NCI-H2227 treated with DMSO at 0.1 percent for 48 hours (cell line): Measurements from ENCODE around the gene COL4A1.

ENCODE experiments used
- DNase-seq: peaks from one replicate; lab custom pipeline; 2025; lab: John Stamatoyannopoulos, UW

Gene COL4A1

DNA sequence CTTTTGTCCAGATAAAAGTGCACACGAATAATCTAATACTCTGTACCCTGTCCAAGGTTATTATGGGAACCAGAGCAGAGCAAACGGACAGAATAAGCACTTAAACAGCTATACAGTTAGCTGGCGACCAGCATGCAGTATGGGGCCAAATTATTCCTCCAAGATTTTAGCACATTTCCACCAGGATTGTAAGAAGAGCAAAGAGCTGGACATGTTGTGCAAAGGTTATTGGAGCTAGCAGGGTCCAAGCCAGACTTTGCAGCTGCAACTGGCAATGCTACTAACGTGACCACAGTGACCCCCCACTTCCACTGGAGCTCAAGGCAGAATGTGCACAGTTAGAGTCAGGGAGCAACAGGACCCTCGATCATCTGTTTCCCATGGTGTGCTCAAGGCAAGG, 89.9 kb downstream of the COL4A1 start:
- no peak for DNase-seq

DNA sequence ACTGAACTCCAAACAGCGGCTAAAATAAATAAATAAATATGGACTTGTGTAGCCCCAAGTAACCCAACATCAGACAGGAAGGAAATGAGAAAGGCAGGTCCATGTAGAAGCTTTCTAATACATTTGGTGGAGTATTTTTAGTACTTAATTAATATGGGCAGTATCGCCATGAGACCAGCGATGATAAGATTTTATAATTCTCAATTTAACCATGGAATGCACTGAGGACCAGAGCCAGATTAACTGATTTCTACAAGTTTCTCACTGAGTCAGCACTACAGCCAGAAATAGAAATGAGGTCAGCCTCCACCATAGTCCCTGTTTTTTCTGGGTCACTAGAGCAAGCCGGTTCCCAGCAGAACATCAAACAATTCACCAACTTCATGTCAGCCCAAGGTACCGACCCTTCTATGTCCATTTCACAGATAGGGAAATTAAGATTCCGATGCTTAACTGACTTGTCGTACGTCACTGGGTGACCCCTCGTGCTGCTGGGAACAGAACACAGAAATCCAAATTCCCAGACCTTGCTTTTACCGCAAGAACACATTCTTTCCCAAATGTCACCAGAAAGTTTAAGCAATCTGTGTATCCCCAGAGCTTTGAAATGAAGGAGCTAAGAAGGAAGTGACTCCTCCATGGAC, 90.4 kb downstream of the COL4A1 start:
- DNase-seq, result no peak

DNA sequence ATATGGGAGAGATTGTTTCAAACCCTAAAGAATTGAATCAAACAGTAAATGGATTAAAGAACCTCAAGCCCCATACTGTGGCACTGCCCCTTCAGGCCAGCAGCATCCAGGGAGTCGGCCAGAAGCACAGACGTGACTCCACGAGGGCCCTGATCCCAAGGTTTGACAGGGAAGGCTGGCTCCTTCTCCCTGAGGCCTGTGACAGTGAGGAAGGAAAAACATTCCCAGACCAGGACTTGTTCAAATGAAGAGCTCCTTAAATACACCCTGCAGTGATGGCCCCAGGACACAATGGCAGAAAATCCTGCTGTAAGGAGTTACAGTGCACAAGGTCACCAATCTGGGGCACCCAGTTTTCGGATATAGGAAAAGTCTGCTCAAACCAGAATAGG, 91.0 kb downstream of the COL4A1 start:
- DNase-seq, result no peak

DNA sequence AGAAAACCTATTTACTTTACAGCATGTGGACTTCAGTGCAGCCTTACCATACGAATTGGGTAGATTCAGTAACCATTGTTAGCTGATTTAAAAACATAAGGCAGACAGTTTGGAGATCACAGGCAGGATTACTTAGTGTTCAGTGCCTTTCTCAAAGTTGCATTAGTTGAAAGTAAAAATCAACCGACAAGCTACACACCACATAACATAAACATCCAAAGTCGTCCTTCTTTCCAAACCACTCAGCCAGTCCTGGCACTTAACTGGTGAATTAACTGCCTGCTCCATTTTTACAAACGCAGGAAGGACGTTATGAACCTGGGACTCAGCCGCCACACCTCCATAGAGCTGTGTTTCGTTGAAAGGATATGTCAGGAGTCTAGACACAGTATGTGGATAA, 91.4 kb downstream of the COL4A1 start:
- no peak for DNase-seq

DNA sequence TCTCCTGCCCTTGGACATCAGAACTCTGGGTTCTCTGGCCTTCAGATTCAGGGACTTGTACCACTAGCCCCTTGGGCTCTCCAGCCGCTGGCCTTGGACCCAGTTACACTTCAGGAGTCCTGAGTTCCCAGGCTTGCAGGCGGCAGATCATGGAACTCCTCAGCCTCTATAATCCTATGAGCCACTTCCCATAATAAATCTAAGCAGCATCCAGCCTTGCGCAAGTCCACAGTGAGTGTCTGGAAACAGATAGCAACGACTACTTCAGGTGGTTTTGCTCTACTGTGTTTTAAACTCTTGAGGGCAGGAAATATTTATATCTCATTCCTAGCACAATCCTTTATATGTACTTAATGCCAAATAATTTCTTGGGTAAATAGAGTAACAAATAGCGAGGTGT, 92.3 kb downstream of the COL4A1 start:
- DNase-seq, result no peak

DNA sequence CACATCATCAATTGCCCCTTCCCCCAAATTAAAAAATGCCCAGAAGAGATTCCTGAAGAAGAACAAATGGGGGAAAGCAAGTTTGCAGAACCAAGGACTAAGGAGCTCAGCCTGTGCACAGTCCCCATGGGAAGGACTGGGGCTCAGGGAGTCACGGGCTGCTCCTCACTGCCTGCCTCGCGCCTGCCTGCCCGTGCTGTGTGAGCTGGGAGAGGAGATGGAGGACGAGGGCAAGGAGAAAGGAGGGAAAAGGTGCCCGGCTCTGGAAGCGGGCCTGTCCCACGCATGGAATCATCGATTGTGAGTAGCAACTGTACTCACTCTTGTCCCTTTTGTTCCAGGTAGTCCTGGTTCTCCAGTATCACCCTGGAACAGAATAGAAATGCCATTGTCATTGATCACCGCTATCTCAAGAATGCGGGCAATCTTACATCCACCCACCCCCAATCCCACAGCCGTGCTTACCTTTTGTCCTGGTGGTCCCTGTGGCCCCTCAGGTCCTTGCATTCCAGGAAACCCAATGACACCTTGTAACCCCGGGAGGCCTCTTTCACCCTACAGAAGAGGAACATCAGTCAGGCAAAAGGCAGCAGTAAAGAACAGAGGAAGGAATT, 93.4 kb downstream of the COL4A1 start:
- DNase-seq, result no peak

DNA sequence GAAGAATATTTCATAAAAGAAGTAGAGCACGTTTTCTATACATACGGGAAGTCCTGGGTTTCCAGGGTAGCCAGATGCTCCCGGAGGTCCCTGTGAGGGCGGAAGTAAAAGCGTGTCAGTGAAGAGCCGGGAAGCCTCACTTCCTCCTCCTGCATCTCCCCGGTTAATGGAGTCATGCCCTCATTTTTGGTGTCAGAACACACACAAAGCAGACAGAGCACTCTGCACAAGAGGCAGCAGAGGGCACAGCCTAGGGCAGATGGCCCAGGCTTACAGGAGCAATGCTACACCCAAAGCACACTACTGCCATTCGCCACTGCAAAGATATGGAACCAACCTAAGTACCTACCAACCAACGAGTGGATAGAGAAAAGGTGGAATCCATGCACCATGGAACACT, 94.4 kb downstream of the COL4A1 start:
- no peak for DNase-seq

DNA sequence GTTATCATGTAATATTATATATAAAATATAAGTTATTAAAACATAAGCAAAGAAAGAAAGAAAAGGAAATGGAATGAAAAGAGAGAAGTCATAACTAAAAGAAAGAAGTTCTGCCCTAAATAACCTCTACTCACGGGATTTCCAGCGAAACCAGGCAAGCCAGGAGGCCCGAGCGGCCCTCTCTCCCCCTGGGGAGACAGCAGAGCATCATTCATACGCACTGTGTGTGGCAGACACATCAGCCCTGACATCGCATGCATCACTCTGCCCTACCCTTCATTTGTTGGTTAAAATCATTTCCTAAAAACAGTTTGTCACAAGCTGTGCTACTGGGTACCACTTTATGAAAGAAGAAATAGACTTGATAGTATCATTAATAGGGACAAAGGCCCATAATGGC, 95.2 kb downstream of the COL4A1 start:
- no peak for DNase-seq

DNA sequence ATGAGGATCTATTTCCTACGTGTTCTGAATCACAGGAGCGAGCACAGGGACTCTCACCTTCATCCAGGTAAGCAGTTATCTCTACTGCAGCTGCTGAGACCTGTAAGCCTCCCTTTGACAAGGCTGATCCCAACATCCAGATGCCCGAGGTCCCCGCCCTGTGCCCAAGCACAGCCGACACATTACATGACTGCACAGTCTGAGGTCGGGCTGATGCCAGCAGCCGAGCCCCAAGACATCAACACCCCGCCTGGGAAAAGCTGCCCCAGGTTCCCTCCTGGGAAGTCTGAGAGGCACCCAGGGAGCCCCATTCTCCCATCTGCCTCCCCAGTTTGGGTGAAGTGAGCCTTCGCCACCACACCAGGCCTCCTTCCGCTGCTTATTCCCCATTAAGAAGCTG, 95.9 kb downstream of the COL4A1 start:
- no peak for DNase-seq

DNA sequence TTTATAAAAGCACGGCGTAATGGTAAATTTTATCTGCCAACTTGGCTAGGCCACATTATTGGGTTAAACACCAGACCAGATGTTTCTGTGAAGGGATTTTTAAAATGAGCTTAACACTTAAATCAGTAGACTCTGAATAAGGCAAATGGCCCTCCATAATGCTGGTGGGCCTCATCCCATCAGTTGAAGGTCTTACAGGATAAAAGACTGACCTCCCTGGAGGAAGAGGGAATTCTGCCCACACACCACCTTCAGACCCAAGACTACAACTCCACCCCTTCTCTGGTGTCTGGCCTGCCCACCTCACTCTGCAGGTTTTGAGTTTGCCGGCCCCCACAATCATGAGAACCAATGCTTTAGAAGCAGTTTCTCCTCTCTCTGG, 96.4 kb downstream of the COL4A1 start:
- no peak for DNase-seq

DNA sequence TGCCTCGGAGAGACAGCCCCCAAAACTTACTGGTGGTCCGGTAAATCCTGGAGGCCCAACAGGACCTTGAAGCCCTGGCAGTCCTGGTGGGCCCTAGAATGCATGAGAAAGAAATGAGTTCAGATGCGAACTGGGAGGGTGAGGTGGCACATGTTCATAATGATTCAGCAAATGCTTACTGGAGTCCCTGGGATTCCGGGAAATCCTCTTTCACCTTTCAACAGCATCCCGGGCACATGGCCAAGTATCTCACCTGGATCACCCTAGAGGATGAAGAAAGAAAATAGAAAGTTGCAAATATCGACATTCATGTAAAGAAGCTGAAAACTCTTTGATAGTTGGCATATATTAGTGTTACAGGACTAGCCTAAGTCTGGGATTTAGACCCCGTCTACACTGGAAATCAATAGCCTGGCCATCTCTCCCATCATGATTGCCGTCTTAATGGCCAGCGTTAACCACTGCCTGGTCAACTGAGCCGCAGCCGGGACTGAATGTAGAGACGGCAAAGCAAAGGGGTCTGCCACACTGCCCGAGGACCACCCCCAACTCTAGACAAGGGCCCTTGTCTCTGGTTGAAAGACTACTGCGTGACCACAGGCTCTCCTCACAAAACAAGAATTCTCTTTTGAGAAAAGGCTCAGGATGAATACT, 96.9 kb downstream of the COL4A1 start:
- no peak for DNase-seq

DNA sequence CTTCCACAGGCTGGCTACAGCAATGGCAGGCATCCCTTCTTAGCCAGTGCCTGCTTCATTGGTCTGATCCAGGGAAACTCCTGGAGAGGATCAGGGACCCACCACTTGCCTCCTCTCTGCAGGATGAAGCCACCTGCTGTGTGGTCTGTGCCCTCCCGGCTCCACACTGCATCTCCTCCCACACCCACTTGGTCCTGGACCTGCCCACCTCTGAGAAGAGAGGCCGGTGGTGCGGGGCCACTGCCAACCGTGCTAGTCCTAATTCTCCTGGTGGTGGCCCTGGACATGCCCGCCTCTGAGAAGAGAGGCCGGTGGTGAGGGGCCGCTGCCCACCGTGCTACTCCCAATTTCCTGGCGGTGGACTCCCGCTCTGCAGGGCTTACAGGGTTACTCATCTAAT, 98.8 kb downstream of the COL4A1 start:
- DNase-seq, result no peak

DNA sequence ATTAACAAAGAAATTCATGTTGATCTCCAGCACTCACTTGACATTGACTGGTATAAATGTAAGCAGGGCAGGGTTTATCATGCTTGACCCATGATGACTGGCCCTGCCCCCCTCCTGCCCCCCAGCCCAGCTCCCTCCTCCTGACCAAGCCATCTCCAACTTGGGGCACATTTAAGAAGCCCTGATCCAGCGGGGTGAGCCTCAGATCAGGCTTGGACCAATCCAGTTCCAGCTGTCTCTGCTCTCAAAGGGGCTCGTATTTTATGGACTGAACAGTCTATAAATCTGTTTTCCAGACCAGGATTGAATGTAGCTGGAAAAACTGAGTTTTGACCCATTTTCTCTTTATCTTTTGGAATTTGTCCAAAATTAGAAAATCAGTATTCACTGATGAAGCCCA, 100.0 kb downstream of the COL4A1 start:
- no peak for DNase-seq

DNA sequence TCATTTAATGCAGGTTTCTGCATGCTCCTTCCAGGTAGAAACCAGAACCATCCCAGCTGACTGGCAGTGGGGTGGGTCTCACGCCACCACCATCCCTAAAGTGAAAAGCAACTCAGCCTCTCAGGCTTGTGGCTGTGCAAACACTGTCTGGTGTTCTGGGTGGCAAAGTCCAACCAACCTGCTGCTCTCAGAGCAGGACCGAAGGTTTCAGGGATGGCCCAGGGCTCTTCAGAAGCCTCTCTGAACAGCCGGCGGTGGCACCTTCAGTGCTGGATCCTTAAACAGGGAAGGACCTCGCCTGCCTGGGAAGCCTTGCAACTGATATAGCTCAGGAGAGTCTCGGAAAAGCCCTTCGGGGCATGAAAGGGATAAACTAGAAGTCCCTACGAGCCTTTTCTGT, 100.8 kb downstream of the COL4A1 start:
- no peak for DNase-seq

DNA sequence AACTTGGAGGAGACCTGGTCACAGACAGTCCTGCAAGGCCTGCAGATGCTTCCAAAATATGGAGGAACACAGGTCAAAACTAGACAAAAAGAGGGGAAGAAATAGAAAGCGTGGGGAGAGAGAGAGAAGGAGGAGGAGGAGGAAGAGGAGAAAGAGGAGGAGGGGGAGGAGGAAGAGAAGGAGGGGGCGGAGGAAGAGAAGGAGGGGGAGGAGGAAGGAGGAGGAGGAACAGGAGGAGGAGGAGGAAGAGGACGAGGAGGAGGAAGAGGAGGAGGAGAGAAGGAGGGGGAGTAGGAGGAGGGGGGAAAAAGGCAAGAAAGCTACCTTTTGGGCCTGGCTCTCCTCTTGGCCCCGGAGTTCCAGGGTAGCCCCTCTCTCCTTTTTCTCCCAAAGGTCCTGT, 105.8 kb downstream of the COL4A1 start:
- no peak for DNase-seq

DNA sequence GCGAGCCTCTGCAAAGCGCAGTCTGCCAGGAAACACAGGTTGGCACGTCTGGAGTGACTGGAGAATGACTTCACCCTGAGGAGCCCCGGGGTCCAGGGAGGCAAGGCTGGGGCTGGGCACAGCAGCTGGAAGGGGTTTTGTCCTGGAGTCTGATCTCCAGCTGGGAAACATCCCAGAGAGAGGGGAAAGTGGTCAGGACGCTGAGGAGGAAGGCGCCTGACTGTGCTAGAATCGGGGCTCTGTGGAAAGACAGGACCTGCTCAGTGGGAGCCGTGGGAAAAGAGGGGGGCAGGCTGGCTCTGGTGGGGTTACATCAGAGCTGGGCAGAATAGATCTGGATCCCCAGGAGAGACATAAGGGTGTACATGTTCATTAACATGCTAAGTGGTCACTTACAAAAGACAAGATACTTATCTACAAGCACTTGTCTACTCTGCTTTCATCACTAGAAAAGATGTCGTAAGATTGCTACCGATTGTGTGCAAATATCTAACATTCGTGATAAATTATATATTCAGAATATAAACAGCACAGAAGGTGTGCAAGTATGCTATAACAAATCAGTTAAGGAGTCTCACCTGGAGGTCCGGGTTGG, 106.6 kb downstream of the COL4A1 start:
- no peak for DNase-seq

DNA sequence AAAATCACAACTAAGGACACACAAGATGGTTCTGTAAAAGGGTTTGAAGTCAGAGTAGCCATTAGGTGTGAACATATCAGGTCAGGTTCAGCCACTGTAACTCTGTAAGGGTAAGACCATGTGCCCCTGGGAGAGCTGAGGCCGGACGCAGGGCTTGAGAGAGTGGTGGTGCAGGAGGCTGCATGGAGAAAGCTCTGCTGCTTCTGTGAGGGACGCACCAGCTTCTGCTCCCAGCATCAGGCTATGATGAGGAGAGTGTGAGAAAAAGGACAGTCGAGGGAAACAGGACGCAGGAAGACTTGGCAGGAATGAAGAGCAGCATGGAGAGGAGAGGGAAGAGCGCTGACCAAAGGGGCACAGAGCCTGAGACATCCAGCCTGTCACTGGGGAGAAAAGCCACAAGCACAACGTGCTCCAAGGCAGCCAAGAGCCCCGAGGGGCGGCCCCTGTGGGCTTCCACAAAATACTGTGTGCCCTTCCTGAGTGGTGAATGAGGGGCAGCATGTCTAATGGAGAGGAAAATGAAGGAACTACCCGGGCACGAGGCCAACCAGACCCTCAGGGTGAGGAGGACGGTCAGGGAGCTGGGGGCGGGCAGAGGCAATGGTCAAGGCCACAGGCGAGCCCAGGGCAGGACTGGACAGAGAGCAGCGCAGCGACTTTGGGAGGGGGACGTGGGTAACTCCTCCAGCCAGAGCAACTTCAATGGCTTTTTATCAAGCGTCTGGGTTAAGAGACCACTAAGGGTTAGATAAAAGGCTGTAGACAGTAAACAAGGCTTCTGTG, 107.7 kb downstream of the COL4A1 start:
- DNase-seq, result no peak

DNA sequence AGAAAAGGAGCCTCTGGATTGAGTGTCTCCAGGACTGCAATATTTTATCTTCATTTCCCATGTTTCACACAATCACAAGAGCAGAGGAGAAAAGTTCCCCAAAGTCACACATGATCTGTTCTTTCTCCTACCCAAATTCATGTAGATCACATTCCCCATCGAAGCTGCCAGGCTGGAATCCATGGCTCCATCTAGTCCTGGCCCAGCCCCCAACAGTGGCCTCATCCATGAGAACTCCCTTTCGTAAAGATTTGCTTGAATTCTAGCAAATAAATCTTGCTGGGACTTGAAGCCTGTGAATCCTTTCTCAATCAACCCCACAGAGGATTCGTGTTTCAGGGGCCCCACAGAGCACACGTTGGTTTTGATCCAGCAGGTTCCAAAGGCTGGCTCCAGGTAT, 109.5 kb downstream of the COL4A1 start:
- DNase-seq, result no peak

DNA sequence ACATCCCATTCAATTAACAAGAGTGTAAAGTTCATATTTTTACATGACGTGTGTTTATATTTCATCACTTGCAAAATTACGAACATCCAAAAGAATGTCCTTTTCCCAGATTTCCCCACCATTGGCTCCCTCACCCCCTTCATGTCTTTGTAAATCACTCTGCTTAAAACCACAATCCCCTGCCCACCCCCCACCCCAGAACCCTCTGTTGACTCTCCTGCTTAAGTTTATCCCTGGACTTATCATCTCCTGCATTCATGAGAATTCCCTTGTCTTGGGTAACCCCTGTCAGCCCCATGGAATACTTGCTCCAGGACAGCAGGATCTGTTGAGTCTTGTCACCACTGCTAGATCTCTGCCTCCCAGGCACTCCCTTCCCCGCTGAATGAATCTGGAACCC, 109.9 kb downstream of the COL4A1 start:
- DNase-seq, result no peak

DNA sequence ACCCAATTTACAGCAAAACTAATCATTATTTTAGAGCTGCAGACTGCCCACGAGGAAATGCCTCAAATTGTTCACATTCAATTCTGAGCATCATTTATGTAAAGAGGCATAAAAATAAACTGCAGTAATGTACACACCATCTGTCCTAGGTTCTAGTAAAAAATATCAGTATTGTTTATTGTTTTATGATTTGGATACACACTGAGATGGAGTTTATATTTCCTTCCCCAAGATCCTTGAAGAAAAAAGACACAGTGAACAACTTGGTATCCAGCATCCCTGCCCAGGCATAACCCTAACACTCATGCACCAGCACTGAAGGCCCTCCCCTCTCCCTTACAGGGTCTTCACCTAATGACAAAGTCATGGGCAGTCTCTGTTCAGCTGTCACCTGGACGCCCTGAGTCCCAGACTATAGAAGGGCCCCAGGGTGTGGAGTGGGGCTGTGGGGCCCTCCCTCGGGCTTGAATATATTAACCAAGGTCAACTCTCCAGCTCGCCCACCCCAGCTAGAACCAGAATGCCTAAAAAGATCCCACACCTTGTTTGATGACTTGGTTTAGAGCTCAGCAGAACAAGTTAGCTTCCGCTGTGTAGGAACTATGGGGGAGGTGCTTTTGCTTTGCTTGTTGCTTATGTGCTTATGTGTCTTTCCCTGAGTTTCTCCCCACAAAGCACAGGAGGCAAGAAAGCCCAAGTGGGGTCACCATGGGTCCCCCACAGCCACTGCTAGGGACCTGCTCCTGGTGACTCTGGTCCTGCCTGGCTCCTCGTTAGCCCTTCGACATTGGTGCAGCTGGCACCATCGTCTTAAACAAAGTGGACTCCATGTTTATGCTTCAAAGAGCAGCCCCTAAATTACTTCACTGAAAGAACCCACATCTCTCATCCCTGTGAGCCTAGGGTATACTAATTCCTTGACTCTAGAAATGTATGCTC, 111.1 kb downstream of the COL4A1 start:
- no peak for DNase-seq

DNA sequence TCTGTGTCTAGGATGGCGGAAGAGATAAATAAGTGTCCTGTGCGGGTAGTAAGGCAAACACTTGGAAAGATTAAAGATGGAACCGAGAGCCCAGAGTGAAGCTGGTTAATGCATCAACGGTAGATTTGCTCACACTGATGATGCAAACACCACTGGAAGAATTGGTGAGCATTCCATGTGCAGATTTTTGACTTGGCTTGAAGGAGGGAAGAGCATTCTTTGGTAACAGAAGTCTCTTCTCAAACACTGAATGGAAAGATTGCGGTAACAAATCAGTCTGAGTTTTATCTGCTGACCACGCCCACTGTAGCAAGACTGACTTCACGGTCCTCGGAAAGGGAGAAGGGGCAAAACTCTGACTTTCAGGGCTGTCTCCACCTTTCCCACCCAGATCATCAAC, 112.5 kb downstream of the COL4A1 start:
- no peak for DNase-seq

DNA sequence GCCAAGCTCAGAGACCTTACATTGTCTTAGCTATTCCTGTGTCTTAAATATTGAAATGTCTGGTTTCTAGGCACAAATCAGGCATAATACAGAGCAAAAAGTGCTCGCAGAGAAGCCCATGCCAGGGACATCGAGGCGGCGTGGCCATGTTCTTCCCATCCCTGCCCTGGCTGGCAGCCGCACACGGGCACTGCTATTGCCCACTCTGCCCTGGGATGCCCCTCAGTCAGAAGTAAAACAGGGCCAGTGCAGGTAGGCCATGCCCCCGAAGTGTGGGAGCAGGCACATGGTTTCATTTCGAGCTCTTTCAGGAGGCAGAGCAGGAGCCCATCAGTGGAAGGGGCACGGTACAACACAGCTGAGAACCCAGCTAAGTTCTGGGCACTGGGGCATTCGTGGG, 113.5 kb downstream of the COL4A1 start:
- no peak for DNase-seq
